Stimulated activated CD8-positive, alpha-beta memory T cell treated with anti-CD3 and anti-CD28 coated beads, Interleukin-15, amount 100 ng/mL, for 4 hours (primary cell): ENCODE results near the gene RTP4.
"Not testable (repeated sequence)": the region's sequence is repeated elsewhere in the genome, so short reads cannot be mapped to it uniquely, and the experiment has no call there.

Source experiments
- DNase-seq, 2 donors: peaks; one replicate each; pipeline ENCODE4 v3.0.0-alpha.2; 2020; ENCODE audit warnings: low read depth in 2 of 2

RTP4 gene

GRCh38 chr3:187370051-187370450 lies 1.9 kb downstream of the RTP4 start:
- DNase-seq: no peak

DNA sequence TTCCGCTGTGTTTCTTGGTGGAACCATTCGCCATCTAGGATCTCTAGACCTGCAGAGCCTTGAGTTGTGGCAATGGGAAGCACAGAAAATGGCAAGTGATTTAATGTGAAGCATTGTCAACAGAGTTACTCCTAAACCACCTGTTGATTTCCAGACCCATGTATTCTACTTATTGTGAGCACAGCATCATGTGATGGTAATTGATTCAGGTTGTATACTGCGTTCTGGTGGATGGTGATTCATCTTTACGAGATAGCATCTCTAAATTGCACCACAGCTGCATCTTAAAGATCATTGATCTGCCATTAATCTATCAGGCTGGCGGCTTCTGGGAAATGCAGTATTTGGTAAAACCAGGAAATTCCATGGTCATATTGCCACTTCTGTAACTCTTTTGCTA lies 7.4 kb downstream of the RTP4 start:
- no peak for DNase-seq

GRCh38 chr3:187377842-187378241 lies 9.7 kb downstream of the RTP4 start:
- no peak for DNase-seq

DNA sequence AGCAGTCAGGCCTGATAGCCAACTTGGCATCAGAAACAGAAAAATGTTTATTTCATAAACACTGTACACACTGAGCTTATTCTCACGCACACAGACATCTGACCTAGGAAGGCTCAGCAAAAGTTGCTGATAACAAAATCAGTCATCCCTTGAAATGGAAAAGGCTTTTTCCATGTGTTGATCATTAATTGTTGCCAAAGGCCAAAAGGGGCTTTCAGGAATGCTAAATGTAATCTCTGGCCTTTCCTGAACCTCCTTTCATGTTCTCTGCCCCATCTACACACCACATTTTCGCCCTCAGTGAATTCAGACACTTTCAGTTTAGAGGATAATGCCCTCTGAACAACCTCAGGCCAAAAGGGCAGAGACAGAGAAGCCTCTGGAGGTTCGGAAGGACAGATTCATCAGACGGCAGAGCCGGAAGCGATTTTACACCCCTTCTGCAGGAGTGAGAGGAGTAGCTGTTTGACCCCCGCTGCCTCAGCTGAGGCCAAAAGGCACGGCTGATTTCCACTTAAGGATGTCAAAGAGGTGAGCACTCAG lies 14.5 kb downstream of the RTP4 start:
- DNase-seq: no peak

DNA sequence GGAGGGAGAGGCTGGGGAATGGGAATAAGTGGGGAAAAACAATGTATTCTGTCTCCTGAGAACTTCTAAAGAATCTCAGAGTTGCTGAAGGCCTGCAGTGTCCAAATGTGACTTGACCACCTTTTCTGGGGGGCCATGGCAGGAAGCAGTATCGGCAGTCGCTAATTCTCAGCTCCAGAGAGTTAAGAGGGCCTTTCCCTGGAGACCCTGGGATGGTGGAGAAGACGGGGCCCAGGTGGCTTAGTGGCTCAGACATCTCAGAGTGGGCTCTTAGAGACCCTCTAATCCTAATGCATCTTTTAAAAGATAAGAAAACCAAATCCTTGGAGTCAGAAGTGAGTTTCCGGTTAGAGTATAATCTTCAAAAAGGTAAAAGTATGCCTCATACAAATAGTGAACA lies 15.1 kb downstream of the RTP4 start:
- DNase-seq: no peak

DNA sequence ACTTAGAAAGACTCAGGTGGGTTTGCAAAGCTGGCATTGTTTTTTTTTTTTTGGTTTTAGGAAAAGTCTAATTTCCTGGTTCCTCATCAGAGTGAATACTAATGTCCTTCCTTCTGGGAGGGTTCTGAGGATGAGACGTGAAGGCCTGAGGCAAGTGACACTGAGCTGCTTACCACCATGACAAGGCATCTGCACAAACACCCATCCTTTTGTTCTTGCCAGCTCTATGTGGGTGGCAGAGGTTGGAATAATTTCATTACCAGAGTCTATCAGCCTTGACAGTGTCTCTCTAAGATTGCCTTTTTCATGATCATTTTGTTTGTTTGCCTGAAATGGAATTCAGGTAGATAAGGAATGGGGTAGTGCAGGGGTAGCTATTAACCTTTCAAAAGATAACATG lies 17.1 kb downstream of the RTP4 start:
- no peak for DNase-seq

- no peak for DNase-seq
Measured at GRCh38 chr3:187396661-187397060, 28.5 kb downstream of the RTP4 start.

DNA sequence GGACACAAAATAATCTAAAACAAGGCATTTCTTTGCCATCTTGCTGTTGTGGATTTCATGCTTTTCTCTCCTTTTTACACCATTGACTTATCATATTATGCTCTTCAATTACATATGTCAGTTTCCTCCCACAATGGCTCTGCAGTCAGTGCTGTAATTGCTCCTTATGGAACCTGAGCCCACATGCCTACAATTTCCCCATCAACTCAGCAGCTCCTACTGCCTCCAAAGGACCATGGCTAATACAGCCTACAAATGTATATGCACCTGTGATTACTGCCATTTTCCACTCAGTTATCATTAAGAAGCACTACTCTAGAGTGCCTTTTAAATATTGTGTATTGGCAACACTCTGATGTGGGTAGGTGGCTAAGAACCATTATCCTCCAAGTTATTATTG lies 30.8 kb downstream of the RTP4 start:
- DNase-seq: no peak

DNA sequence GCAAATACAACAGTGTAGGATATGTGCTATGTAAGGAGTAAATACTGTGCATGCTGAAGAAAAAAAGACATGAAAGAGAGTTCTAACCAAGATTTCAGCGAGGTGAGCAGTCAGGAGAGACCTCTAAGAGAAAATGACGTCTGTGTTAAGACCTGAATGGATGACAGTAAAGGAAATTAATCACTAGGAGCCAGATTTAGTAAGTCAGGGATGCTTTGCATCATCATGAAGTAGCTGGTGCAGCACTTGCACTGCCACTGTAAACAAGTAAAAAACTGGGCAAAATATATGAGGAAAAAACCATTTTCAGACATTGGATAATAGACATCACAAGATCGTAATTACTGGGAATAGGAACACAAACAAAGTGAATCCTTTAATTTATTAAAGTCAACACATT lies 32.6 kb downstream of the RTP4 start:
- DNase-seq: no peak

GRCh38 chr3:187401856-187402255 lies 33.7 kb downstream of the RTP4 start:
- no peak for DNase-seq

DNA sequence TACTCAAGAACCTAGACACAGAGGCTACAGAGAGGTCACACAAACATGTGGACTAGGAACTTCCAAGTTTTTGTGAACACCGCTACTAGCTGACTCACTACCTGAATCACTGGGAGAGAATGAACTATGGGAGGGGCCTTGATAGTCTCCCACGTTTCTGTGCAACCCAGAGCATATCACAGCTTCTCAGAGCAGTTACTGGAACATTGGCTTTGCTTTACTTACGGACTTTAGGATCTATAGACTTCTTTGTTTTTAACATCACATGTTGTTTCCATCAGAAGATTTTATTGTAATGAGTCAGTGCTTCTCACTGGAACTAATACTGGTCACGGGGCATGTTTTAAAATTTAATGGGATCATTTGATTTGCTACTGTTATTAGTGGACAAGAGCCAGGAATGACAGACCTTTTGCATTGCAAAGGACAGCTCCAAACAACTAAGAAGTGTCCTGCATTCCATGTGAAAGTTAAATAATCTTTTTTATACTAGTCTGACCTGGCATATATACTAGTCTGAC lies 35.6 kb downstream of the RTP4 start:
- no peak for DNase-seq

GRCh38 chr3:187406927-187407326 lies 38.7 kb downstream of the RTP4 start:
- no peak for DNase-seq

DNA sequence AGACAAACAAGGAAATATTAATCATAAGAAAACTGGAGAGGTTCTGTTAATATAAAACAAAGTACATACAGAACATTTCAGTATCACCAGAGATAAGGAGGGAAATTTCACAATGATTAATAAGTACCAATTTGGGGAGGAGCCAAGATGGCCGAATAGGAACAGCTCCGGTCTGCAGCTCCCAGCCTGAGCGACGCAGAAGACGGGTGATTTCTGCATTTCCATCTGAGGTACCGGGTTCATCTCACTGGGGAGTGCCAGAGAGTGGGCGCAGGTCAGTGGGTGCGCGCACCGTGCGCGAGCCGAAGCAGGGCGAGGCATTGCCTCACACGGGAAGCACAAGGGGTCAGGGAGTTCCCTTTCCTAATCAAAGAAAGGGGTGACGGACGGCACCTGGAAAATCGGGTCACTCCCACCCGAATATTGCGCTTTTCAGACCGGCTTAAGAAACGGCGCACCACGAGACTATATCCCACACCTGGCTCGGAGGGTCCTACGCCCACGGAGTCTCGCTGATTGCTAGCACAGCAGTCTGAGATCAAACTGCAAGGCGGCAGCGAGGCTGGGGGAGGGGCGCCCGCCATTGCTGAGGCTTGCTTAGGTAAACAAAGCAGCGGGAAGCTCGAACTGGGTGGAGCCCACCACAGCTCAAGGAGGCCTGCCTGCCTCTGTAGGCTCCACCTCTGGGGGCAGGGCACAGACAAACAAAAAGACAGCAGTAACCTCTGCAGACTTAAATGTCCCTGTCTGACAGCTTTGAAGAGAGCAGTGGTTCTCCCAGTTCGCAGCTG lies 44.0 kb downstream of the RTP4 start:
- not testable (repeated sequence) for DNase-seq
